Measurements from ENCODE around the gene OAS1. TPM values are rescaled to one million over a fixed set of nuclear protein-coding genes. Genes with fewer than 3 reads are reported as not detected.

OAS1 gene
- total and polyA plus RNA-seq, 9 of the 15 experiments (the other 6 are each of a cell fraction or from before 2014, with no cell fraction given): 0.06 to 0.25 TPM; not detected in 7

GRCh38 chr12:112961074-112961473, 54.3 kb downstream of the OAS1 start (continued):
- no peak for TF ChIP-seq CHAMP1 (IDR thresholded peaks at IDR 0.05)
- TF ChIP-seq FOS (IDR thresholded peaks at IDR 0.05; ENCODE audit: extremely low read depth, insufficient read length): peak; percentile 17

GRCh38 chr12:112961536-112961935, 54.8 kb downstream of the OAS1 start:
- no peaks in the 10 kb centered on the region for H3K36me3 ChIP-seq (ENCODE audit: control insufficient read depth, insufficient read depth, low read length)
- DNase-seq (ENCODE audit: extremely low read depth in 1 of 4, low spot score in 3 of 4) (no peak), ATAC-seq (no peak), FAIRE-seq (no peak)
- H3K9me1 ChIP-seq (ENCODE audit: control insufficient read depth, insufficient read depth, low read length): no peaks in the 10 kb centered on the region
- ChIA-PET CTCF (ENCODE audit: low intra/inter-chr PET ratio) (no interaction called here), POLR2A (no interaction called here)
- no peak overlapping the region for H3K4me3 ChIP-seq
- BruUV-seq (replicated peaks): no TSS peak
- H3K4me1 ChIP-seq (replicated peaks in 1 of 2; ENCODE audit: control insufficient read depth in 2 of 2, insufficient read depth in 2 of 2, low read length in 2 of 2): no peaks in the 10 kb centered on the region
- H4K20me1 ChIP-seq (replicated peaks; ENCODE audit: control insufficient read depth, insufficient read depth, low read length): no peaks in the 10 kb centered on the region
- no peak overlapping the region for H3K9ac ChIP-seq (ENCODE audit: insufficient read depth in 1 of 2, low read depth in 2 of 2, low read length in 2 of 2)
- in situ Hi-C loops (cut with MboI): no loop called here
- peaks cover 0 to 9% of the 10 kb centered on the region in 2 experiments; a peak in 2 of 5 replicates for H3K27me3 ChIP-seq (ENCODE audit: control insufficient read depth in 2 of 2, insufficient read depth in 2 of 2, low read length in 2 of 2)
- no peak overlapping the region for H3K4me2 ChIP-seq (ENCODE audit: insufficient read depth, low read length)
- WGBS (ENCODE audit: insufficient coverage, low coverage, missing lambda C conversion rate): 0% methylated on average over 4 of the region's 4 CpGs
- TF ChIP-seq THRB (CRISPR knock-in tag; conservative IDR thresholded peaks at IDR 0.05) (no peak), RNF2 (IDR thresholded peaks at IDR 0.05) (no peak), RBM25 (IDR thresholded peaks at IDR 0.05; ENCODE audit: low read depth, low read length, severe bottlenecking) (peak; percentile 16)
- intact Hi-C loops (cut with micrococcal nuclease): no loop called here
- H3K79me2 ChIP-seq (ENCODE audit: control insufficient read depth, insufficient read depth, low read length): no peaks in the 10 kb centered on the region
- no peak overlapping the region for H2AFZ ChIP-seq (ENCODE audit: low read depth, low read length)
- no peak overlapping the region for H3K27ac ChIP-seq (ENCODE audit: extremely low read depth, low read depth, low read length)
- no peaks in the 10 kb centered on the region for H3K9me3 ChIP-seq (replicated peaks; ENCODE audit: control insufficient read depth, insufficient read depth, low read depth, low read length)
